Spleen (tissue), 7 donors: Measurements from ENCODE around the gene OPCML.

Experiments
- POLR2A ChIP-seq, 3 donors: fragments of 450-650 bp; IDR thresholded peaks; one replicate each; pipeline ENCODE4 v1.5.1; 2017; ENCODE audit warnings: antibody characterized with exemption in 3 of 3, mild to moderate bottlenecking in 1 of 3
- POLR2AphosphoS5 ChIP-seq, 3 donors: sonication (generic); formaldehyde crosslinking; IDR thresholded peaks; one replicate each; pipeline ENCODE4 v1.5.1; 2017; ENCODE audit warnings: antibody characterized with exemption in 3 of 3
- TF ChIP-seq, protein P1 (sequence below), 11 experiments: fragments of 200-600 bp in 7 of 11; fragments of 450-650 bp in 4 of 11; sonication (generic) in 4 of 11; IDR thresholded peaks in 8 of 11; conservative IDR thresholded peaks in 3 of 11; 1 replicate in 7 of 11; 2 replicates in 4 of 11; pipeline versions ENCODE4 v1.4.0 to v1.8.0; 2016 to 2021; ENCODE audit warnings: antibody characterized with exemption in 11 of 11, inconsistent platforms in 4 of 11, mild to moderate bottlenecking in 1 of 11
- donor health status: DM: no; HTN: no; CAD: no; lungs with moderate emphysema.
- donor health status: DM: no; HTN: no; CAD: no.
- donor health status: DM: no; HTN: no; CAD: no.

DNA sequence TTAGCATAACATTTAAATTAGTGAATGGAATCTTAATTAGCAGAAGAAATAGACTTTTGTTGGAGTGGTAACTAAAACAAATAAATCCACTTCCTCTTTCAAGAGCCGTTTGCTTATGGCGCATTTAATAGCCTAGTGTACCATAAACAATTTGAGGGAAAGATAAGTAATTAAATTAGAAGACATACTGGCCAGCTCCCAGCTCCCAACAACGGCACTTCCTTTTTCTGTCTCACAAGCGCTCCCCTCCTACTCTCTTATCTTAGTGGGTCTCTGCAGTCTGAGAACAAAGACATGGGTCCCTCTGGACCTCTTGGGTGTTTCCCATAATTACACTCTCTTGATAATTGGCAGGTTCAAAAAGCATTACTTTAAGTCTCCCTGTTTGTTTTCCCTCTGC lies 146.0 kb downstream of the OPCML start:
- TF ChIP-seq, protein P1, sequence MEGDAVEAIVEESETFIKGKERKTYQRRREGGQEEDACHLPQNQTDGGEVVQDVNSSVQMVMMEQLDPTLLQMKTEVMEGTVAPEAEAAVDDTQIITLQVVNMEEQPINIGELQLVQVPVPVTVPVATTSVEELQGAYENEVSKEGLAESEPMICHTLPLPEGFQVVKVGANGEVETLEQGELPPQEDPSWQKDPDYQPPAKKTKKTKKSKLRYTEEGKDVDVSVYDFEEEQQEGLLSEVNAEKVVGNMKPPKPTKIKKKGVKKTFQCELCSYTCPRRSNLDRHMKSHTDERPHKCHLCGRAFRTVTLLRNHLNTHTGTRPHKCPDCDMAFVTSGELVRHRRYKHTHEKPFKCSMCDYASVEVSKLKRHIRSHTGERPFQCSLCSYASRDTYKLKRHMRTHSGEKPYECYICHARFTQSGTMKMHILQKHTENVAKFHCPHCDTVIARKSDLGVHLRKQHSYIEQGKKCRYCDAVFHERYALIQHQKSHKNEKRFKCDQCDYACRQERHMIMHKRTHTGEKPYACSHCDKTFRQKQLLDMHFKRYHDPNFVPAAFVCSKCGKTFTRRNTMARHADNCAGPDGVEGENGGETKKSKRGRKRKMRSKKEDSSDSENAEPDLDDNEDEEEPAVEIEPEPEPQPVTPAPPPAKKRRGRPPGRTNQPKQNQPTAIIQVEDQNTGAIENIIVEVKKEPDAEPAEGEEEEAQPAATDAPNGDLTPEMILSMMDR (IDR thresholded peaks at IDR 0.05 in 8 of 11, conservative IDR thresholded peaks at IDR 0.05 in 3 of 11) = no peak
- TF ChIP-seq POLR2AphosphoS5 (IDR thresholded peaks at IDR 0.05) (no peak), POLR2A (IDR thresholded peaks at IDR 0.05) (no peak)
